ENCODE measurements around the gene ZACN.

Gene ZACN

DNA sequence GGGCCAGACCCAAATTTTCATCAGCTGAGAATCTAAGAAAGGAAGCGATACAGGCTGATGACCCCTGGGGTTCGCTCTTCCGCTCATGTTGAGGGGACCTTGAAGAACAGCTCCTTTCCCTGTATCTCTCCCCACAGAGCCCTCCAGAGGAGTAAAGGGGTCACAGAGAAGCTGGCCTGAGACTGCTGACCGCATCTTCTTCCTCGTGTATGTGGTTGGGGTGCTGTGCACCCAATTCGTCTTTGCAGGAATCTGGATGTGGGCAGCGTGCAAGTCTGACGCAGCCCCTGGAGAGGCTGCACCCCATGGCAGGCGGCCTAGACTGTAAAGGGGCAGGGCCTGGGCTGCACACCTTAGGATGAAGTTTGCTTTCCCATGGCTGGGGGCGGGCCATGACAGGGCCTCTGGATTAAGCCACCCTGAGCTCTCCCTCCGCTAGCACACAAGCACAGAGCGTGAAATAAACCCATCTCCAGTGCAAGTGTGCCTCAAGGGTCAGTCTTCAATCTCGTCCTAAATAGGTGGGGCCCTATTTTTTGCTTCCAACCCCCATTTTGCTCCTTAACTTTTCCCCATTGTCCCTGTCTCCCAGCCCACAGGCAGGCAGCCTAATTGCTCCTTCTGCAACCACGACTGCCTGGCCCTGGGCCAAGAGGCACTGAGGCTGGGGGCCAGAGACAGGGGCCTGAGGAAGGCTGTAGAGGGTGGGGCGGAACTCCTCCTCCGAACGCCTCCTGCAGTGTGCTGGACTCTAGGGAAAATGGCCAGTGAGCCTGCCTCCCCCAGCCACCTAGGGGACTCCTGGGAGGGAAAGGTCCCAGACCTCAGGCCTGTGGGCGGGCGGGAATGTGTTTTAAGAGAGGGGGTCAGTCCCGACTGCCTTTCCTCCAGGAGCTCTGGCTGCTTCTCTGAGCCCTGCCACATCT lies 3.6 kb downstream of the ZACN start:
- peak; percentile 43 for DNase-seq

DNA sequence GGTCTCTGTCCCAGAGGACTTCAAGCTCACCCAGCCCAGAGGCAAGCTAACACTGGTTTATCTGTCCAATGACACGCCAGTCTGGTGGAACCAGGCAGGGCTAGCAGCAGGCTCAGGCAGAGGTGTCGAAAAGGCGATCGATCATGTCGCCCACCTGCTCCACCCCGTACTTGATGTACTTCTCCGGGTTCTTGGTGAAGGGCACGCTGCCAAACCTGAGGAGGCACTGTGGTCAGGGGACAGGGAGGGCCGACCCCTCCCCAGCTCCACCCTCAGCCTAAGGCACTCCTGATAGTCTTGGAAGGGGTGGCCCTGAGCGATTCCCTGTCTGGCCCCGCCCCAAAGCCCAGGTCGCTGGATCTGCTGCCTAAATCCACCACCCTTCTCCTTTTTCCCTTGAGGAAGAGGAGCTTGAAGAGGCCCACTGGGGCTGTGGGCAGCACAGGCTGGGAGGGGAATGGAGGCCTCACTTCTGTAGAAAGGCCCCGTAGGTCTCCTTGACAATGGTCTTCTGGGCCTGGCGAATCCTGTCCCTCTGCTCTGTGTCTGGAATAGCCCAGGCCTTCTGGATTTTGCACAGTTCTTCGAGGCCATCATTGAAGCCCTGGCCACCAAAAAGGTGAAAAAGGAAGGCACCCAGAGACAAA lies 4.7 kb downstream of the ZACN start:
- no peak for DNase-seq

GRCh38 chr17:76085066-76085730 lies 6.2 kb downstream of the ZACN start:
- DNase-seq, result no peak

DNA sequence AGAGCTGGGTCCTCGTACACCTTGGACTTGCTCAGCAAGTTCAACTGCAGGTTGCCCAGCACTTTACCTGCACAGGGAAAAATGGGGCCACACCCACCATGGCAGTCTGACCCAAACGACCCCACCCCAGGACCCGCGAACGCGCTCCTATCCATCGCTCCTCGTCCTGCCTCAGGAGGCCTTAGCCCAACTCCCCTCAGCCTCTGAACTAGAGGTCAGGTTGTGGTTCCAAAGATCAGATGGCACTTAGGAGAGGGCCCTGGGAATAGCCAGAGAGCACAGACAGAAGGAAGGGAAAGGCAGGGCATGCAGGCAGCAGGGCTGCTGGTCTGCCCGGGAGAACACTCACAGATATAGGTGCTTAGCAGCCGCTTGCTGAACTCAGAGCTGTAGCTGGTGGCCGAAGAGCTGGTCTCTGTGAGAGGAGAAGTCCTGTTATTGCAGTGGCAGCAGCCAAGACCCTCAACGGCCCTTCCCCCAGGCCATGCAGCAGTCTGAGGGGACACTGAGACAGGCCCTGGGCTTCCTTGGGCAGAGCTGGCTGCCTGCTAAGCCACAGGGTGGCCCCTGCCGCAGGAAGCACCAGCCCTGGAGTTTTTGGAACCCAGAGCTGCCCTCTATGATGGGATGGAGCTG lies 6.9 kb downstream of the ZACN start:
- no peak for DNase-seq

- no peak for DNase-seq
Measured at GRCh38 chr17:76086384-76086783, 7.4 kb downstream of the ZACN start.

DNA sequence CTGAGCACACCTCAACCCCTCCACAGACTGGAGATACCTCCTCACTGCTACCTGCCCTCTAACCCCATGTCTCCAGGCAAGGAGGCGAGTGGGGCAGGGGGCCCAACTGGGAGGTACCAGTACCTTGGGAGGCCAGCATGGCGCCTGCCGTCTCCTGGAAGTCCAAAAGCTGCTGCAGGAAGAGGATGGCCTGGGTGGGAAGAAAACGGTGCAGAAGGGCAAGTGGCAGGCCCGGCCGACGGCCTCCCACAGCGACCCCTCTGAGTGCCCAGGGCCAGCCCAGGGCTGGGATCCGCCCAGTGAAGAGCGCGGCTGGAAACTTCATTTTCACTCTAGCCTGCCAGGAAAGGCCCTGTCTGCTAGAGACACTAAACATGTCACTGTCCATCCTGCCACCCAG lies 8.5 kb downstream of the ZACN start:
- DNase-seq, result no peak

DNA sequence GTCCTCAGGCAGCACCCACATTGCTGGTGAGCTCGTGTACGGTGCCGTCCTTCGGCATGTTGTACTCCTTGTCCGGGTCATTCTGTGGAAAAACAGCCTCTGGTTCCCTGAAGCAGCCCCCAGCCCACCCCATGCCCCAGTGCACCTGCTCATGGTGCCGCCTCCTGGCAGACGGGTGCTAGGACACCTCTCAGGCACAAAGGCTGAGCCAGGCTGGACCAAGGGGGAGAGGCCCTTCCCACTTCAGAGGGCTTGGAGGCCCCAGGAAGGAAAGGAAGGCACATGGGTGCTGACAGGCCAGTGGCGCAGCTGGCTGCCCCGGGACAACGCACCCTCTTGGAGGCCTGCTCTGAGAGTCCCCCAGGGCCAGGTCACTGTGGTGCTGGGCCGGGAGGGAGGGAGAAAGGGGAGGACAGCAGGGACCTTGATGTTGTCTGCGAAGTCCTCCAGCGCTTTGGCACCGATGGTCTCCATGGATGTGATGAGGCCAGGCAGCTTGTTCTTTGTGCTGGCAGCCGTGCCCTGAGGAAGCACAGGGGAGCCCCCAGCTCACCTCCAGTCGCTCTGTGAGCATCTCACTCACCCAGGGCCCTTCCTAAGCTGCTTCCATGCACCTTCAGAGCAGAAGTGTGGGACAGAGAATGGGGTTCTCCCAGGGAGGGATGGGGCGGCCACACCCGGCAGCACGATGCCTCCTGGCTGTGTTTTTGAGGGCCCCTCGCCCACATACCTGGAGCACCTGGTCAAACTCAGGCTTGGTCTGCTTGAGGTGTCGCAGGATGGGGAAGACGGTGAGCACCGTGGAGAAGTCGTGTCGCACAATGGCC lies 9.3 kb downstream of the ZACN start:
- DNase-seq, result no peak

DNA sequence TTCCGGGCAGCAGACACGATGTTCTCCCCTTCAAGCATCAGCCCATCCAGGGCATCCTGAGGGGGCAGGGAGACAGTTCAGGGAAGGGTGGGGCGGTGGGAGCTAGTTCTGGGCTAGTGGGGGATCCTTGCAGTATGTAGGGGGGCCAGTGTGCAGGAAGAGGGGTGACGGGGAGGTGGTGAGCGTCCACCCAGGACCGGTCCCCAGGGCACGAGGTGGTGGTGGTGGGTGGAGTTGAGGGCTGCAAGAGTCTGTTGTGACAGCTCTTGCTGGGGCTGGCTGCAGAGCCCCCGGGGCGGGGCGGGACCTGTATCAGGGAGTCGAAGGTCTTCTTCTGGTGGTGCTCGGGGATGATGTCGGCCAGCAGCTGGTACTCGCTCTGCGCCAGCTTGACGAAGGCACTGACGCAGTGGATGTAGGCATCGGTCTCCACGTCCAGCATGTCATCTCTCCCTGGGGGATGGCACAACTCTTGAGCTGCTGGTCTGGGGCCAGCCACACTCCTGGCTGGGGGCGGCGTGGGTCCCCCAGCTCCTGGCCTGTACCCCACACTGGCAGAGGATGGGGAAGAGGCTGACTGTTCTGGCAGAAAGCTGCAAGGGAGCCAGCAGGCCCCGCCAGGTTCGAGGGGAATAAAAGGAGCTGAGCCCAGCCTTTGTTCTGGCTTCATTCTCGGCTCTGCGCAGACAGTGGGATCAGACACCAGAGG lies 10.0 kb downstream of the ZACN start:
- DNase-seq, result no peak

- no peak for DNase-seq
Measured at GRCh38 chr17:76089680-76090516, 10.9 kb downstream of the ZACN start.

GRCh38 chr17:76090517-76091129 lies 11.6 kb downstream of the ZACN start:
- no peak for DNase-seq

GRCh38 chr17:76091526-76092286 lies 12.7 kb downstream of the ZACN start:
- no peak for DNase-seq

- no peak for DNase-seq
Measured at GRCh38 chr17:76092526-76093413, 13.8 kb downstream of the ZACN start.

GRCh38 chr17:76094046-76094445 lies 15.1 kb downstream of the ZACN start:
- DNase-seq, result no peak

DNA sequence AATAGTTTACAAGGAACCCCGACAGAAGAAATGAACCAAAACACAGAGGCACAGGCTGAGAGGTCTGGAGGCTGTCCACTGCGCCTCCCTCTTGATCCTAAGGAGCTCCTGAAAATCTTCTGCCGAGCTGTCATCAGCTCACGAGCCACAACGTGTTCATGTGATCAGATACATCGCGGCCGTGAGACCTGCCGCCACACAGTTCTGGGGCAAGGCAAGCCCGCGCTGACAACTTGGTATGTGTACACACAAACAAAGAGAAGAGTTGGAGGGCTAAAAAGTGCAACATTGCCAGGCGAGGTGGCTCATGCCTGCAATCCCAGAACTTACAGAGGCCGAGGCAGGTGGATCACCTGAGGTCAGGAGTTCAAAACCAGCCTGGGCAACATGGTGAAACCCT lies 17.0 kb downstream of the ZACN start:
- DNase-seq, result no peak

- no peak for DNase-seq
Measured at GRCh38 chr17:76097716-76098295, 18.8 kb downstream of the ZACN start.

DNA sequence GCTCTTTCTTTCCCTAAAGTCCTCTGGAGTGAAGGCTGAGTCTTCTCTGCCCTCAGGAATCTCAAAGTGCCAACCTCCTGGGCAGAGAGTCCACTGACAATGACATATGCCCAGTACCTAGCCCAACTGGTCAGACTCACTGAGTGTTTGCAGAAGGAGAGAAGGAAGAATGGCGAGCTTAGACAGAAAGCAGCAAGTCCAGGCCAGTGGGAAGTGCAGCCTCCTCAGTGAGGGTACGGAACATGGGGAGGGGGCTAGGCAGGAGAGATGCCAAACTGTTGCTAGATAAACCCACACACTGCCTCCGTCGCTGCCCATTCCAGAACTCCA lies 23.9 kb downstream of the ZACN start:
- DNase-seq, result no peak

DNA sequence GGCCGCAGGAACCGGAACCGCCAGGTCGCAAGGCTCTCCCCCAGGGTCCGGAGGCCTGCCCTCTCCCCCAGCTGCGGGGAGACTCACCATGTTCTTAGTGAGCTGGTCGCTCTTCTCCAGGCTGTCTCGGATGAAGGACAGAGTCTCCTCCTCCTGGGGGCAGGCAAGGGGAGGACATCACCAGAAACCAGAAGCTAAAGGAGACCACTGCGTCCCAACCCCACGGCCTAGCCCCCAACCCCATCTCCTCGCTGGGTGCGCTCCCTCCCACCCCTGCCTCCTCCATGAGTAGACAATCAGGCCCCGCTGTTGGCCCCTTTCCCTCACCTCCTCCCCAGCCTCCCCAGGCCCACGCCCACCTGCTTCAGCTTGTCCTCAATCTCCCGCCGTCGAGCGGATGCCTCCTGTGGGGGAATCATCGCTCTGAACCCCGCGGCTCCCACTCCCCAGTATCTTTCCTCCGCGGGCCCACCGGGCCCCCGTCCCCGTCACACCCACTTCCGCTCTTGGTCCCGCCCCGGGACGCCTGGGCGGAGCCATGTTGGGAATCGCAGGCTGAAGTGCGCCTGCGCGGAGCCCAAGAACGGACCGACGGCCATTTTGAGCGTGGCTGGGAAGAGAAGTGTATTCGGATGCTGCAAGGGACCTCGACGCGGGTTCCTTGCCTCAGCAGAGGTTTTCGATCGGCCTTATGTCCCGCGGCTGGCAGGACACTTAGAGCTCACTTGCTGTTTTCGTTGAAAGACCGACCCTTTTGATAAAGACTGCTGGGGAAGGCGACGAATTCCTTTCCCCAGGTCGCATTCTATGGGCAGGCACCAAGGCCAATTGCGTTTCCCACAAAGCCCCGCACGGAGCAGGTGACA lies 24.5 kb downstream of the ZACN start, which contains the start of gene EXOC7:
Gene EXOC7 (minus strand): TSS at position 514 of the 866 bp plus-strand sequence. CDS start 95 bp downstream, at position 419.
- DNase-seq, result peak; percentile 91

Data from COR-L47 (cell line).